ENCODE data around the gene HEATR5A.

DNA sequence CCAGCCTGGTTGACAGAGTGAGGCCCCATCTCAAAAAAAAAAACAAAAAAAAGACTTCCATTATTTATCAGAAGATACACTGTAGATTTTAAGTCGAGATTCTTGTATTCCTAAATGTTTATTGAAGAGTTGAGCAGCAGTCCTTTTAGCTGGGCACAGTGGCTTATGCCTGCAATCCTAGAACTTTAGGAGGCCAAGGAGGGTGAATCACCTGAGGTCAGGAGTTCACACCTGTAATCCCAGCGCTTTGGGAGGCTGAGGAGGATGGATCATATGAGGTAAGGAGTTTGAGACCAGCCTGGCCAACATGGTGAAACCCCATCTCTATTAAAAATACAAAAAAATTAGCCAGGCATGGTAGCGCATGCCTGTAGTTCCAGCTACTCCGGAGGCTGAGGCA, 57.6 kb downstream of the HEATR5A start:
- TF ChIP-seq, protein P1, sequence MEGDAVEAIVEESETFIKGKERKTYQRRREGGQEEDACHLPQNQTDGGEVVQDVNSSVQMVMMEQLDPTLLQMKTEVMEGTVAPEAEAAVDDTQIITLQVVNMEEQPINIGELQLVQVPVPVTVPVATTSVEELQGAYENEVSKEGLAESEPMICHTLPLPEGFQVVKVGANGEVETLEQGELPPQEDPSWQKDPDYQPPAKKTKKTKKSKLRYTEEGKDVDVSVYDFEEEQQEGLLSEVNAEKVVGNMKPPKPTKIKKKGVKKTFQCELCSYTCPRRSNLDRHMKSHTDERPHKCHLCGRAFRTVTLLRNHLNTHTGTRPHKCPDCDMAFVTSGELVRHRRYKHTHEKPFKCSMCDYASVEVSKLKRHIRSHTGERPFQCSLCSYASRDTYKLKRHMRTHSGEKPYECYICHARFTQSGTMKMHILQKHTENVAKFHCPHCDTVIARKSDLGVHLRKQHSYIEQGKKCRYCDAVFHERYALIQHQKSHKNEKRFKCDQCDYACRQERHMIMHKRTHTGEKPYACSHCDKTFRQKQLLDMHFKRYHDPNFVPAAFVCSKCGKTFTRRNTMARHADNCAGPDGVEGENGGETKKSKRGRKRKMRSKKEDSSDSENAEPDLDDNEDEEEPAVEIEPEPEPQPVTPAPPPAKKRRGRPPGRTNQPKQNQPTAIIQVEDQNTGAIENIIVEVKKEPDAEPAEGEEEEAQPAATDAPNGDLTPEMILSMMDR (conservative IDR thresholded peaks at IDR 0.05 in 1 of 2, IDR thresholded peaks at IDR 0.05 in 1 of 2; ENCODE audit: low read depth in 1 of 2, low read length in 2 of 2): no peak
- TF ChIP-seq EZH2 (IDR thresholded peaks at IDR 0.05; ENCODE audit: low read length, missing control alignments): no peak

All from fibroblast of lung (primary cell).